Ectodermal cell (in vitro differentiated cells): ENCODE results near the gene LTB.
"Not testable (repeated sequence)": the region's sequence is repeated elsewhere in the genome, so short reads cannot be mapped to it uniquely, and the experiment has no call there.

ENCODE experiments used
- H3K27ac ChIP-seq: 2 replicates; pipeline ENCODE4 v1.7.0; 2013; ENCODE audit warnings: mild to moderate bottlenecking, low read depth, low read length; ENCODE audit not compliant: insufficient read depth, poor library complexity, severe bottlenecking
- H3K27me3 ChIP-seq: 2 replicates; pipeline ENCODE4 v1.7.0; 2013; ENCODE audit warnings: mild to moderate bottlenecking, low read length; ENCODE audit not compliant: insufficient read depth, control insufficient read depth, poor library complexity, severe bottlenecking
- H3K36me3 ChIP-seq: one replicate; pipeline ENCODE4 v1.7.0; 2013; ENCODE audit warnings: low read length; ENCODE audit not compliant: control insufficient read depth, insufficient read depth
- H3K4me1 ChIP-seq: one replicate; pipeline ENCODE4 v1.7.0; 2013; ENCODE audit warnings: low read length; ENCODE audit not compliant: control insufficient read depth, insufficient read depth
- H3K4me3 ChIP-seq: 2 replicates; pipeline ENCODE4 v1.7.0; 2013; ENCODE audit warnings: low read depth, low read length, control low read depth; ENCODE audit not compliant: insufficient read depth
- H3K9me3 ChIP-seq: 2 replicates; pipeline ENCODE4 v1.7.0; 2013; ENCODE audit warnings: mild to moderate bottlenecking, low read length, moderate library complexity; ENCODE audit not compliant: control insufficient read depth
- WGBS, 2 experiments: methylation state at CpG; one replicate each; pipeline ENCODE4 v1.1.7; 2013; ENCODE audit warnings: missing lambda C conversion rate in 2 of 2; 5-methylcytosine and 5-hydroxymethylcytosine counted together

Gene LTB

GRCh38 chr6:31609519-31610406, 27.5 kb upstream of the LTB start:
- WGBS, 2 experiments = 89 to 90% methylated on average over 8 of the region's 8 CpGs
- H3K4me1 ChIP-seq = no peaks in the 10 kb centered on the region
- H3K27ac ChIP-seq = no peak overlapping the region
- H3K4me3 ChIP-seq = no peak overlapping the region
- H3K36me3 ChIP-seq = no peaks in the 10 kb centered on the region
- no peaks in the 10 kb centered on the region for H3K9me3 ChIP-seq
- H3K27me3 ChIP-seq = no peaks in the 10 kb centered on the region

- Histone ChIP-seq H3K27me3 (no peaks in the 10 kb centered on the region), H3K4me1 (no peaks in the 10 kb centered on the region), H3K9me3 (no peaks in the 10 kb centered on the region), H3K27ac (no peak overlapping the region), H3K4me3 (no peak overlapping the region), H3K36me3 (no peaks in the 10 kb centered on the region)
- 84 to 92% methylated on average over 1 of the region's 1 CpG for WGBS, 2 experiments
Observed at GRCh38 chr6:31607317-31607716, 25.1 kb upstream of the LTB start.

- H3K27me3 ChIP-seq = no peaks in the 10 kb centered on the region
- no peaks in the 10 kb centered on the region for H3K4me1 ChIP-seq
- no peaks in the 10 kb centered on the region for H3K9me3 ChIP-seq
- H3K36me3 ChIP-seq = no peaks in the 10 kb centered on the region
- no peak overlapping the region for H3K4me3 ChIP-seq
- 41 to 49% methylated on average over 2 of the region's 2 CpGs for WGBS, 2 experiments
- H3K27ac ChIP-seq = no peak overlapping the region
Observed at GRCh38 chr6:31597006-31597405, 14.8 kb upstream of the LTB start.

GRCh38 chr6:31592396-31592771, 10.2 kb upstream of the LTB start:
- Histone ChIP-seq H3K27me3 (no peaks in the 10 kb centered on the region), H3K4me1 (no peaks in the 10 kb centered on the region), H3K9me3 (no peaks in the 10 kb centered on the region), H3K36me3 (no peaks in the 10 kb centered on the region), H3K4me3 (no peak overlapping the region), H3K27ac (no peak overlapping the region)
- 95 to 96% methylated on average over 7 of the region's 7 CpGs for WGBS, 2 experiments

GRCh38 chr6:31590691-31591090, 8.5 kb upstream of the LTB start:
- H3K36me3 ChIP-seq, H3K27ac ChIP-seq, H3K27me3 ChIP-seq, H3K4me3 ChIP-seq, H3K4me1 ChIP-seq, H3K9me3 ChIP-seq: not testable (repeated sequence)
- 91% methylated on average over 5 of the region's 5 CpGs for WGBS, 2 experiments

- Histone ChIP-seq H3K27me3 (no peaks in the 10 kb centered on the region), H3K27ac (no peak overlapping the region), H3K36me3 (no peaks in the 10 kb centered on the region), H3K4me3 (no peak overlapping the region), H3K4me1 (no peaks in the 10 kb centered on the region), H3K9me3 (no peaks in the 10 kb centered on the region)
- 80 to 81% methylated on average over 9 of the region's 9 CpGs for WGBS, 2 experiments
Observed at GRCh38 chr6:31588871-31589650, 6.8 kb upstream of the LTB start.

- H3K4me1 ChIP-seq = no peaks in the 10 kb centered on the region
- no peaks in the 10 kb centered on the region for H3K9me3 ChIP-seq
- H3K36me3 ChIP-seq = no peaks in the 10 kb centered on the region
- no peak overlapping the region for H3K4me3 ChIP-seq
- WGBS, 2 experiments = 82 to 85% methylated on average over 11 to 12 of the region's 12 CpGs
- H3K27ac ChIP-seq = no peak overlapping the region
- no peaks in the 10 kb centered on the region for H3K27me3 ChIP-seq
Observed at GRCh38 chr6:31587791-31588777, 5.9 kb upstream of the LTB start.

GRCh38 chr6:31586599-31587281, 4.5 kb upstream of the LTB start:
- 80 to 84% methylated on average over 9 of the region's 9 CpGs for WGBS, 2 experiments
- peaks cover 8% of the 10 kb centered on the region for H3K27me3 ChIP-seq
- H3K4me1 ChIP-seq = no peaks in the 10 kb centered on the region
- no peaks in the 10 kb centered on the region for H3K36me3 ChIP-seq
- no peak overlapping the region for H3K4me3 ChIP-seq
- H3K27ac ChIP-seq = no peak overlapping the region
- no peaks in the 10 kb centered on the region for H3K9me3 ChIP-seq

- H3K27ac ChIP-seq = no peak within 1 kb of the TSS
- peaks cover 14% of the 10 kb centered on the region for H3K27me3 ChIP-seq
- H3K36me3 ChIP-seq = no peaks in the 10 kb centered on the region
- no peak within 1 kb of the TSS for H3K4me3 ChIP-seq
- H3K4me1 ChIP-seq = no peaks in the 10 kb centered on the region
- no peaks in the 10 kb centered on the region for H3K9me3 ChIP-seq
- 57 to 70% methylated on average over 1 of the region's 1 CpG for WGBS, 2 experiments
Observed at GRCh38 chr6:31586008-31586407, 3.8 kb upstream of the LTB start, which contains the start of gene LST1. Gene LST1, plus strand, starts transcription at chr6:31586277. Its CDS starts 1,023 bp downstream, at chr6:31587300.
